Nasal cavity respiratory epithelium epithelial cell of viscerocranial mucosa (primary cell): ENCODE measurements around the gene AZGP1. TPM values are rescaled to one million over a fixed set of nuclear protein-coding genes. Genes with fewer than 3 reads are reported as not detected.

Experiments used
- total RNA-seq: library from RNA; depleted of rRNA; stranded (reverse); fragments of >200 nt; gene quantifications from 2 replicates; pipeline ENCODE4 v1.2.3, GENCODE V29; 2014

Gene AZGP1
- 1.0 and 1.3 TPM in 2 replicates for total RNA-seq

GRCh38 chr7:99975782-99976521, at the start of gene AZGP1:
Gene AZGP1 (minus strand): TSS chr7:99976031. CDS start chr7:99976020, 11 bp downstream.

GRCh38 chr7:100015232-100016214, 39.7 kb upstream of the AZGP1 start, which contains the start of gene ZKSCAN1:
Gene ZKSCAN1 (plus strand): TSS chr7:100015596. CDS start chr7:100023507, 7,911 bp downstream.

GRCh38 chr7:99928994-99929729, 46.7 kb downstream of the AZGP1 start, which contains the start of gene GJC3:
Gene GJC3 (minus strand): TSS chr7:99929620. CDS start chr7:99929620, 0 bp downstream.

GRCh38 chr7:99918959-99919813, 56.6 kb downstream of the AZGP1 start, which contains the start of gene TRIM4:
Gene TRIM4 (minus strand): TSS chr7:99919530. CDS start chr7:99919401, 129 bp downstream.

Other genes with a start within 250 kb of the AZGP1 start
- 0.07 TPM in 1 of 2 replicates, not detected in the other for gene CYP3A7, start 240.8 kb downstream of the AZGP1 start, total RNA-seq
- gene CYP3A4, start 191.8 kb downstream of the AZGP1 start, total RNA-seq, result 0.07 TPM in 1 of 2 replicates, not detected in the other
- not detected in 2 replicates for gene CYP3A43, start 148.0 kb downstream of the AZGP1 start, total RNA-seq
- 0.21 TPM in 1 of 2 replicates, not detected in the other for gene OR2AE1, start 99.0 kb downstream of the AZGP1 start, total RNA-seq
- 23.9 and 38.2 TPM in 2 replicates for gene TRIM4, start 56.5 kb downstream of the AZGP1 start, total RNA-seq
- gene GJC3, start 46.4 kb downstream of the AZGP1 start, total RNA-seq, result 0.14 TPM in 1 of 2 replicates, not detected in the other
- 40.3 and 61.4 TPM in 2 replicates for gene ZKSCAN1, start 39.6 kb upstream of the AZGP1 start, total RNA-seq
- gene ZSCAN21, start 73.7 kb upstream of the AZGP1 start, total RNA-seq, result 11.0 and 15.4 TPM in 2 replicates
- gene ZNF3, start 105.7 kb upstream of the AZGP1 start, total RNA-seq, result 22.2 and 28.9 TPM in 2 replicates
- 56.0 and 63.2 TPM in 2 replicates for gene COPS6, start 112.9 kb upstream of the AZGP1 start, total RNA-seq
- 25.6 and 27.3 TPM in 2 replicates for gene MCM7, start 125.4 kb upstream of the AZGP1 start, total RNA-seq
- 12.6 and 16.8 TPM in 2 replicates for gene AP4M1, start 125.6 kb upstream of the AZGP1 start, total RNA-seq
- 23.6 and 46.7 TPM in 2 replicates for gene TAF6, start 143.3 kb upstream of the AZGP1 start, total RNA-seq
- gene CNPY4, start 143.6 kb upstream of the AZGP1 start, total RNA-seq, result 1.4 and 4.6 TPM in 2 replicates
- gene MBLAC1, start 150.9 kb upstream of the AZGP1 start, total RNA-seq, result 1.00 and 1.0 TPM in 2 replicates
- gene LAMTOR4, start 172.9 kb upstream of the AZGP1 start, total RNA-seq, result 37.9 and 61.5 TPM in 2 replicates
- 6.2 and 8.7 TPM in 2 replicates for gene TRAPPC14, start 182.7 kb upstream of the AZGP1 start, total RNA-seq
- gene GAL3ST4, start 192.6 kb upstream of the AZGP1 start, total RNA-seq, result 0.34 and 1.1 TPM in 2 replicates
- gene GPC2, start 201.3 kb upstream of the AZGP1 start, total RNA-seq, result 1.4 and 2.1 TPM in 2 replicates
- 0.07 and 0.34 TPM in 2 replicates for gene STAG3, start 201.9 kb upstream of the AZGP1 start, total RNA-seq
- not detected in 2 replicates for gene PVRIG, start 243.9 kb upstream of the AZGP1 start, total RNA-seq